Kidney capillary endothelial cell (primary cell): ENCODE data around the gene CUBN.

Experiments used
- DNase-seq: peaks from one replicate; pipeline ENCODE4 v3.0.0-alpha.2; 2018; ENCODE audit warnings: low spot score

CUBN gene

GRCh38 chr10:17067376-17068264, 62.0 kb downstream of the CUBN start:
- DNase-seq: no peak

GRCh38 chr10:17066807-17067206, 62.8 kb downstream of the CUBN start:
- no peak for DNase-seq

GRCh38 chr10:17066000-17066399, 63.6 kb downstream of the CUBN start:
- DNase-seq: no peak

GRCh38 chr10:17065273-17065672, 64.3 kb downstream of the CUBN start:
- no peak for DNase-seq

- no peak for DNase-seq
These were observed 65.2 kb downstream of the CUBN start for GRCh38 chr10:17064435-17064834.

- DNase-seq: peak; percentile 96
These were observed 66.6 kb downstream of the CUBN start for GRCh38 chr10:17062955-17063484.

GRCh38 chr10:17062493-17062892, 67.1 kb downstream of the CUBN start:
- peak; percentile 60 for DNase-seq

- peak; percentile 81 for DNase-seq
These were observed 67.6 kb downstream of the CUBN start for GRCh38 chr10:17062009-17062408.

GRCh38 chr10:17061418-17061817, 68.2 kb downstream of the CUBN start:
- no peak for DNase-seq

- DNase-seq: no peak
These were observed 69.3 kb downstream of the CUBN start for GRCh38 chr10:17060289-17060688.

- no peak for DNase-seq
These were observed 70.4 kb downstream of the CUBN start for GRCh38 chr10:17059197-17059688.

GRCh38 chr10:17058093-17058492, 71.5 kb downstream of the CUBN start:
- no peak for DNase-seq

GRCh38 chr10:17056781-17057428, 72.7 kb downstream of the CUBN start:
- DNase-seq: no peak

- DNase-seq: no peak
These were observed 76.1 kb downstream of the CUBN start for GRCh38 chr10:17053513-17053912.

- no peak for DNase-seq
These were observed 76.5 kb downstream of the CUBN start for GRCh38 chr10:17053061-17053460.

GRCh38 chr10:17051851-17052250, 77.8 kb downstream of the CUBN start:
- DNase-seq: no peak

GRCh38 chr10:17049195-17049594, 80.4 kb downstream of the CUBN start:
- peak; percentile 39 for DNase-seq

- no peak for DNase-seq
These were observed 81.7 kb downstream of the CUBN start for GRCh38 chr10:17047908-17048307.

GRCh38 chr10:17046989-17047388, 82.6 kb downstream of the CUBN start:
- no peak for DNase-seq

- no peak for DNase-seq
These were observed 86.0 kb downstream of the CUBN start for GRCh38 chr10:17043586-17043985.

GRCh38 chr10:17041626-17042520, 87.7 kb downstream of the CUBN start:
- no peak for DNase-seq

- DNase-seq: no peak
These were observed 91.0 kb downstream of the CUBN start for GRCh38 chr10:17038627-17039026.
